Left lobe of liver (tissue), 2 donors: Measurements from ENCODE around the gene PITPNC1. TPM values are rescaled to one million over a fixed set of nuclear protein-coding genes. Genes with fewer than 3 reads are reported as not detected.
"Not testable (repeated sequence)": the region's sequence is repeated elsewhere in the genome, so short reads cannot be mapped to it uniquely, and the experiment has no call there.

ENCODE experiments used
- ATAC-seq: fragments of 200-7000 bp; cut with Tn5 transposase; one replicate; pipeline ENCODE4 v1.9.1; 2020; ENCODE audit warnings: mild to moderate bottlenecking, moderate library complexity
- DNase-seq: peaks from one replicate; pipeline ENCODE4 v3.0.0-alpha.2; 2020; ENCODE audit warnings: low spot score
- total RNA-seq: library from RNA; stranded (reverse); gene quantifications from one replicate; pipeline ENCODE4 v1.2.1, GENCODE V29; 2021
- donor health status: DM: no; HTN: no; CAD: no; lungs with moderate emphysema.
- donor health status: DM: no; HTN: yes; CAD: no.

Gene PITPNC1
- total RNA-seq, 1 donor from 2014 or later: 13.1 TPM

DNA sequence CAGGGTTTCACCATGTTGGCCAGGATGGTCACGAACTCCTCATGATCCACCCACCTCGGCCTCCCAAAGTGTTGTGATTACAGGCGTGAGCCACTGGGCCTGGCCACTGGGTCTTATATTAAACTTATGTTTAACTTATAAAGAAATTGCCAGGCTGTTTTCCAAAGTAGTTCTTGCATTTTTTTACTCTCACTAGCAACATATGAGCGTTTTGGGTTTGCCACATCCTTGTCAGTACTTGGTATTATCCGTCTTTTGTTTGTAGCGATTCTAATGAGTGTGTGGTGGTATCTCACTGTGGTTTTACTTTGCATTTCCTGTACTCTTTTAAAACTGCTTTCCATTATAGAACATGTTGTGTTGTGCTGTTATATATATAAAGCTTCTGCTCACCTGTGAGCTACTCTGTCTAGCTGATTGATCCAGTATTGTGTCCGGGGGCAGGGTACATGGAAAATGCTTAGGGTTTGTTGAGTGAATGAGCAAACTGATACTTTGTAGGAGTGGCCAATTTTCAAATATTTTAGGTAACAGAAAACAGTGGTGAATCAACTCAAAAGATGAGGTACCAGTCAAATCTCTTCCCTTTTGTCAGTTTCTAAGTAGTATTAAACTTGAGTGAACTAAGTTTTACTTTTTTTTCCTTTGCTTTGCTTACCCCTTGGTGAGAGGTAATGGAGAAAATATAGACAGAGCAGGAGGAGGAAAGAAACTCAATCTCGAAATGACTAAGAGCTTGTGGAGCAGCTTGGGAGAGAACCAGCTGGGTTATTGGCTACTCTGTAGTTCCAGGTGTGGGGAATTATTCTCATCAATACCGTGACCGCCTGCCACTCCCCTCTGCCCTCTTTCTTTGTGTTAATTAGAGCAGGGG, 75.8 kb downstream of the PITPNC1 start:
- ATAC-seq: no peak
- peak; percentile 19 for DNase-seq

DNA sequence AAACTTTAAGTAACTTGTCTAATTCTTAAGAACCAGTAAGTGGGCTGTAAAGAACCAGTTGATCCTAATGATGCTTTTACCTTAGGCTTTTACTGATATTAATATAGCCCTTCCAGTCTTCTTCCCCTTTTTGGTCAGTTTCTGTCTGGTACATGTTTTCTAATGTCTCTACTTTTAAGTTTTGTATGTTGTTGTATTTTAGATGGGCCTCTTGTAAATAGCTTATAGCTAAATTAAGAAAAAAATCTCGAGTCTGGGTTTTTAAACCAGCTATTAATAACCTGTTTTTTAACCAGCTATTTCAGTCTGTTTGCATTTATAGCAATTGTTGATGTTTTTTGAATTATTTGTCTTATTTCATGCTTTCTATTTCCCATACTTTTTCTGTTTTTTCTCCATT, 79.0 kb downstream of the PITPNC1 start:
- ATAC-seq: no peak
- DNase-seq: no peak

DNA sequence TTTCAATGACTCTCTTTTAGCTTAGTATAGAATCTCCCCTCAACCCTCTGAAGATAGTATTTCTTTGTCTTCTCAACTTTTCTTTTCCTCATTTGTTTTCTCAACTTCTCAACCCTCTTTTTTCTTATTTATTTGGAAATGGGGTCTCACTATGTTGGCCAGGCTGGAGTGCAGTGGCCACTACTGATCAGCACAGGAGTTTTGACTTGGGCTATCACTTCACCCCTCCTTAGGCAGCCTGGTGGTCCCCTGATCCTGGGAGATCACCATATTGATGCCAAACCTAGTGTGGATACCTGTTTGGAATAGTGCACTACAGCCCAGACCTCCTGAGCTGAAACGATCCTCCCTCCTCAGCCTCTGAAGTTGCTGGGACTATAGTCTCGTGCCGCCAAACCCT, 79.8 kb downstream of the PITPNC1 start:
- ATAC-seq: no peak
- no peak for DNase-seq

DNA sequence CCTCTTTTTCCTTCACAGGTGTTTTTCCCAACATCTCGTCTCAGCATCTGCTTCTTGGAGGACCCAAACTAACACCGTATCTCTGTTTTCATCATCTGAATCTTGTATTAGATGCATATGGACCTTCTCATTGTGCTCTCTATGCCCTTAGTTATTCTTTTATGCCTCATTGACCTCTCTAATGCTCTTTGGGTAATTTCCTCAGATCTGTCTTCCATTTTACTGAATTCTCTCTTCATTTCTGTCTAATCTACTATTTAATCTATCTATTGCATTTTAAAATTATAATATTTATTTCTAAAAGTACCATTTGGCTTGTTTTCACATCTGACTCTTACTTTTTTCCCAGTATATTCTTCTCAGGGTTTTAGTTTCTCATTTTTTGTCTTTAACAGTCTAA, 81.1 kb downstream of the PITPNC1 start:
- DNase-seq: no peak
- no peak for ATAC-seq

DNA sequence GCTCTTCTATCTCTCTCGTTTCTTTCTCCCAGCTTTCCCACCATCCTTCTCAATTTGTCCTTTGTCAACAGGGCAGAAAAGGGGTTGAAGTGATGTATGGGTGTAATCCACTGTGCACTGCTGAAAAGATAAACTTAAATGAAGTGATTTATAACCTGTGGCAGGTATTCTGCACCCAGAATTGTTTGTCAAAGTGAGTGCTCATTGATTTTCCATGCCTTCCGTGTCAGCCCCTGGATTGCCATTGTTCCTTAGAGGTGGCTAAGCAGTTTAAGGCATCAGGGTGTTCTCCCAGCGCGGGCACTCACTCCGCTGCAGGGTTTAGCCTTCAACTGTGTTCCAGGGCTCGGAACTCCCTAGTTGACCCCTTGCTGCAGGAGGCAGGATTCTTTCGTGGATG, 82.9 kb downstream of the PITPNC1 start:
- ATAC-seq (no peak), DNase-seq (no peak)

DNA sequence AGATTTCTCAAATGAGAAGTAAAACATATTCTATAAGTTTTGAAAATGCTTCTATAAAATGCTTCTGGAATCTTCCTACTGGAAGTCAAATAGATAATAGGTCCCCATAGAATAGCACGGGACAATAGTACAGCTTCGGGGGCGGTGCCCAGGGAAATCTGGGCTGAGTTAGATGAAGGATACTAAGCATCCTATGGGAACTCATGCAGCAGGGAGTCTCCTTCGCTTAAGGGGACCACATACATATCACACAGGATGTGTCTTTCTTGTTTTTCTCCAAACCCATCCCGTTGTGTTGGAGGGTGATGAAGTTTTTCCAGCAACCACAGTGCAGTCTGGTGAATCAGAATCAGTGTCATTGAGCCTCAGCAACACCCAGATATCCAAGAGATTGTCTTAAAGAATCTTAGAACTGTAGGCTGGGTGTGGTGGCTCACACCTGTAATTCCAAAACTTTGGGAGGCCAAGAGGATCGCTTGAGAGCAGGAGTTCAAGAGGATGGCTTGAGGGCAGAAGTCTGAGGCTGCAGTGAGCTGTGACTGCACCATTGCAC, 84.2 kb downstream of the PITPNC1 start:
- DNase-seq: no peak
- no peak for ATAC-seq

DNA sequence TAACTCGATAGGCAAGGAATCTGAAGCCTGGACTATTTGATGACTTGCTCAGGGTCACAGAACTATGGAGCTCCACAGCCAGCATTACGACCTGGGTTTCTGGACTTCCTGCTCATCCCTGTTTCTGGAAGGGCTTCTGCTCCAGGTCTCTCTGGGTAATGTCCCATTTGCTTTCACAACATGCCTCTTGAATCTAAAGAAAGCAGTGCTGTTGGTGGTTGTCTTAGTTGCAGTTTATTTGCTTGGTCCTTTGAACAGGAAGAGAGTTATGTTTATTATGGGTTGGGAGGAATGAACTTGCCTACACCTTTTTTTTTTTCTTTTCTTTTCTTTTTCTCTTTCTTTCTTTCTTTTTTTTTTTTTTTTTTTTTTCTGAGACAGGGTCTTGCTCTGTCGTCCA, 84.8 kb downstream of the PITPNC1 start:
- DNase-seq (no peak), ATAC-seq (no peak)

DNA sequence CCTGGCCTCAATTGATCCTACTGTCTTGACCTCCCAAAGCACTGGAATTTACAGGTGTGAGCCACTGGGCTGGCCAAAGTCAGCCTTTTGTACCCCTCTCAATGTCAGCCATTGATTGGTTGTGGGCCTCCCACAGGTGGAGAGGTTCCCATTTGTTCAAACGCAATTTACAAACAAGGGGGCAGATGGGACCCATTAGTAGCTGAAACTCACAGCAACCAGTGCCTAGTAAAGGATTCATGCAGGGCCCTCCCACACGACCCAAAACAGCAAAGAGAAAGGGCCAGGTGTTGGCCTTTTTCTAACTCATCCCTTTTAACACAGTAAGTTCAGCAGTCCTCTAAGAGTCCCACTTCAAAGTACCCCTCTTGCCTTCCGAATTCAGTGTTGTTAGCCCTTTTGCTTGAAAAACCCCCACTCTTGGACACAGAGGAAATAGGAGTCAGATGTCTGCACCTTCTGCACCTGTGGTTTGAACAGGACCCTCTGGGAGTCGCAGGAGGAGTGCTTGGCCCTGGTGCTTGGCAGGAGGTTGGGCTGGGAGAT, 89.2 kb downstream of the PITPNC1 start:
- no peak for ATAC-seq
- no peak for DNase-seq

DNA sequence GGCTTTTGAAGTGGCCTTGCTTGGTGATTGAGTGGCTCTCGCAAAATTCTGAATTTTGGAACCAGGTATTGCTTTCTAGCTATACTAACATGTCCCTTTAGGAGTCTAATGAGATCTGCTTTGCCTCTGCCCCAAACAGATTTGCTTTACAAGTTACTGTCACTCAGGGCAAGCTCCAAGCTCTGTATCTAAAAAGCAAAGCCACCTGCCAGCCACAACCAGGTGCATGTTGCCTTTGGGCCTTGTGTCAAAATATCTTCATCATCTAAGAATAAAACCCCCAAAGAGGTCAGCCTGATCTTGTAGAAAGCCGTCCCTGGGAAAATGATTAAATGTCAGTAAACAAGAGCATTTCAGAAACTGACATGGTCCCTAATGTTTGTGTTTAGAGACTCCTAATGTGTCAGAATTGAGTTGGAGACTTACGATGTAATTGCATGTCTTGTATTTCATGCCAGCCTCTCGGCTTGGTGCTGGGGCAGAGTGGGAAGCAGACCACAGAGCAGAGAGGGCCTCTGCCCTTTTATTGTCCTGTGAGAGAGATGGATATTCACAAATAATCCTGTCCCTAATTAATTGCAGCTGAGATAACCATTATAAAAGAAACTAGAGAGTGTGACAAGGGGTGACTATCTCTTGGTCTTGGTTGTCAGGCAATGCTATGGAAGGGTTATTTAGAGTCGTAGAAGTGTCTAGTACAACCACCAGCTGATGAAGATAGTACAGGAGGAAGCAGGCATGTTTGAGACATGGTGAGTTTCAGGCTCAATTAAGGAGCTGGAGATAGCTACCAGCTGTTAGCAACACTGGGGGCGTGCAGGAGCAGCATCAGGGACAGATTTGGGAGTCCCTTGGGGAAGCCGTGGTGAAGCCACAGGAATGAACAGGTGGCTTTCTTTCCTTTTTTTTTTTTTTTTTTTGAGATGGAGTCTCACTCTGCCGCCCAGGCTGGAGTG, 90.7 kb downstream of the PITPNC1 start:
- DNase-seq (no peak), ATAC-seq (no peak)

DNA sequence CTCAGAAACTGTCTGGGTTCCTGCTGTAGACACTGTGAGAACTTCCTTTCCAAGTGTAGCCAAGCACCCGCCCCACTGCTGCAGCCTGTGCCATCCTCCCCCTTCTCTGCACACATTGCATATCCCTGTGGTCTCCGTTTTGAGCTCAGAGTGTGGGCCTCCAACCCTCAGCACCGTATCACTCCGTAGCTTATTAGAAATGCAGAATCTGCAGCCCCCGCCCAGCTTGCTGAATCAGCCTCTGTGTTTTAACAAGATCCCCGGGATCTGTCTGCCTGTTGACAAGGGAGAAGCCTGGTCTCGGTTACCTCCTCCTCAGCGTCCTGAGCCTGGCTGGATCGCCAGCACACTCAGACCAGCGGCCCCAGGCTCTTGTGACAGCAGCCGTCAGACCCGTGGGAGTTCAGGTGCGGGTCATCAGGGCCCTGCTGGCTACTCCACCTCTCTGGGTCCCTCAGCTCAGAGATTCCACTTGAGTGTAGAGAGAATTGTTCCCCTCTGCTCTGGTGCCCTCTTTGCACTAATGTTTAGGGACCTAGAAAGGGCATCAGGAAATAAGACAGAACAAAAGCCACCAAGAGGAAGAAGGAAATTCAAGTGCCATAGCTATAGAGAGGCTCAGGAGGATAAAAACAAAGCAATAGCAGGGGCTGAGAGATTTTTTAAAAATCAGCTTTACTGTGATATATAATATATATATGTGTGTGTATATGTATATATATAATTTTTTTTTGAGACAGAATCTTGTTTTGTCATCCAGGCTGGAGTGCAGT, 92.3 kb downstream of the PITPNC1 start:
- ATAC-seq (peak; percentile 36), DNase-seq (no peak)

DNA sequence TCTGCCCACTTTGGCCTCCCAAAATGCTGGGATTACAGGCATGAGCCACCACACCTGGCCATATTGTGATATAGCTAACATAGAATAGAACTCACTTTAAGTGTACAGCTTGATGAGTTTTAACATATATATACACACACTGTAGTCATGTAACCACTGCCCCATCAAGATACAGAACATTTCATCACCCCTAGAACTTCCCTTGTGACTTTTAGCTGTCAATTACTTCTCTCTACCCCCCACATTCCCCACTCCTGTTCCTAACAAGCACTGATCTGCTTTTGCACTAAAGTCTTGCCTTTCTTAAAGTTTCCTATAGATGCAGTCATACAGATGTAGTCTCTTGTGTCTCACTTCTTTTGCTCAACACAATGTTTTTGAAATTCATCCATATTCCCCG, 93.1 kb downstream of the PITPNC1 start:
- DNase-seq (no peak), ATAC-seq (no peak)

DNA sequence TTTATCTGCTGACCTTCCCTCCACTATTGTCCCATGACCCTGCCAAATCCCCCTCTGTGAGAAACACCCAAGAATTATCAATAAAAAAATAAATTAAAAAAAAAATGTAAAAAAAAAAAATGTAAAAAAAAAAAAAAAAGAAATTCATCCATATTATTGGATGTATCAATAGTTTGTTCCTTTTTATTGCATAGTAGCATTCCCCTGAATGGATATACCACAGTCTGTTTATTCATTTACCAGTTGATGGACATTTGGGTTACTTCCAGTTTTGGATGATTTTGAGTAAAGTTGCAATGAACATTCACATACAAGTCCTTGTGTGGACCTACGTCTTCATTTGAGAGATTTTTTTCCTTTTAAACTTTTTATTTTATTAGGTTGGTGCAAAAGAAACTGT, 94.0 kb downstream of the PITPNC1 start:
- DNase-seq (no peak), ATAC-seq (no peak)

DNA sequence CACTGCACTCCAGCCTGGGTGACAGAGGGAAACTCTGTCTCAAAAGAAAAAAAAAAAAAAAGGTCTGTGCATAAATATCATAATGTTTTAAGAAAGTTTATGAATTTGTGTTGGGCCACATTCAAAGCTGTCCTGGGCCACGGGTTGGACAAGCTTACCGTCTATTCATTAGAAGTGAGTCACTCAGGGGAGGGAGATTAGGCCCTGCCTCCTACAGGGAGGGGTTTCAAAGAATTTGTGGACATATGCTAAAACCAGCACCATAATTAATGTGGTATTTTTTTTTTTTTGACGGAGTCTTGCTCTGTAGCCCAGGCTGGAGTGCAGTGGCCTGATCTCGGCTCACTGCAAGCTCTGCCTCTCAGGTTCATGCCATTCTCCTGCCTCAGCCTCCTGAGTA, 95.5 kb downstream of the PITPNC1 start:
- DNase-seq, ATAC-seq: not testable (repeated sequence)

DNA sequence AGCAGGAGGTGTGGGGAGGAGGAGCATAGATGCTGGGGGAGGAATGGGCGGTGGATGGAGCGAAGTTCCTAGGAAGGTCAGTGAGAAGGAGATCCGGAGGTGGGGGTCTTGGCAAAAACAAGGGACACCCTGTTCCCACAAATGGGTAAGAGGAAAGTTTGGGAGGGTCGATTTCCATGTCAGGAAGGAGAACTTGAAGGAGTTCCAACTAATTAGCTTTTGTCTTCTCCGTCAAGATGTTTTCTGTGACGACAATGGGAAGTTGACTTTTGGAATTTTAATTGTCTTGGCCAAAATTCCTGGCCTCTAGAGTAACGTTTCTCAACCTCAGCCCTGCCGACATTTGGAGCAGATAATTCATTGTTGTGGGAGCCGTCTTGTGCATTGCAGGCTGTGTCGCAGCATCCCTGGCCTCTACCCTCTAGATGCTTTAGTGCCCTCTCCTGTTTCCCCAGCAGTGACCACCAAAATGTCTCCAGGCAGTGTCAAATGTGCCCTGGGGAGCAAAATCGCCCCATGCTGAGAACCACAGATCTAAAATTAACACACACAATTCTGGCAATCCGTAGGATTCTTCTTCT, 97.1 kb downstream of the PITPNC1 start:
- ATAC-seq: peak; percentile 23

DNA sequence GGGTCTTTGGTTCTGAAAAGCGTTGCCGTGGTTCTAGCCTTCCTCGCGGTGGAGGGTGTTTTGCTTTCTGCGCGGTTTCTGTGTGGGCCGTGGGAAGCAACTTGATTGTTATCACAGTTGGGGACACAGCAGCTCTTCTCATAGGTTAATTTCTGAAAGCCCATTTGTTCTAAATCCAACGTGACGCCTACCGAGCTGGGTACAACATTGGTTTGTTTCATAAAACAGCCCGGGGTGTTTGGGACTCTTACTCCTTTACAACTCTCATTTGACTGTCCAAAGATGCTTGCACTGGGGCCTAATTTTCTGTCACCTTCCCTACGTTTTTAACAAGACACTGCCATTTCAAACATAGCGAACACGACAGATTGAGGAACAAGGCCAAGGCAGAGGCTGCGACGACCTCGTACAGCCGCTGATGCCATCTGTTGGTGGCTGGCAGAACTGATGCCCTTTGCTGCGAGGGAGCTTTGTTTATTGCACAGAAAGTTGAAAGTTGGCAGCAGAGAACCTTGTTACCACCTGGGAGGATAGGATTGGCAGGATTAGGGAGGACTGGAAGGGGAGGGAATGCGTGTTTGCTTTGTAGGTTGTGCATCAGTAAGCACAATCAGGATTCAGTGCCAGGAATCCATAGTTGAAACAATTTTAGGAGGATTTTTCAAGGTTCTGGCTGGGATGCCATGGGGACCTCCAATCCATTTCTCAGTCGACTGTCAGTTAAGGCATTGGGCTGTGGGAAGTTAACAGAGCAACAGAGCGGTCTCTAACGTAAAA, 98.3 kb downstream of the PITPNC1 start:
- DNase-seq (peak; percentile 84), ATAC-seq (peak; percentile 99)

More for the DNA sequence above, 97.1 kb downstream of the PITPNC1 start:
- no peak for DNase-seq

DNA sequence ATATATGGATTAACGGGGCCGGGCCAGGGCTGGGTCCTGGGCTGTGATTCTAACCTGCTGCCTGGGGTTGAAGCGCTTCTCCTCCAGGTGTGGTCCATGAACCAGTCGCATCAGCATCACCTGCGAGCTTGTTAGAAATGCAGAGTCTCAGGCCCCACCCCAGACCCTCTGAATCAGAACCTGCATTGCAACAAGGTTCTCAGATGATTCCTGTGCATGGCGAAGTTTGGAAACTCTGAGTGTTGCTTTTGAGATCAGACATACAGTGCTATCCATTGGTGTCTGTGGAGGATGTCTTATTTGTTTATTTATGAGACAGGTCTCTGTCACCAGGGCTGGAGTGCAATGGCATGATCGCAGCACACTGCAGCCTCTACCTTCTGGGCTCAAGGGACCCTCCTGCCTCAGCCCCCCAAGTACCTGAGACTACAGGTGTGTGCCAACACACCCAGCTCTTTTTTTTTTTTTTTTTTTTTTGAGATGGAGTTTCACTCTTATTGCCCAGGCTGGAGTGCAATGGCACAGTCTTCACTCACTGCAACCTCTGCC, 99.8 kb downstream of the PITPNC1 start:
- DNase-seq (no peak), ATAC-seq (no peak)

DNA sequence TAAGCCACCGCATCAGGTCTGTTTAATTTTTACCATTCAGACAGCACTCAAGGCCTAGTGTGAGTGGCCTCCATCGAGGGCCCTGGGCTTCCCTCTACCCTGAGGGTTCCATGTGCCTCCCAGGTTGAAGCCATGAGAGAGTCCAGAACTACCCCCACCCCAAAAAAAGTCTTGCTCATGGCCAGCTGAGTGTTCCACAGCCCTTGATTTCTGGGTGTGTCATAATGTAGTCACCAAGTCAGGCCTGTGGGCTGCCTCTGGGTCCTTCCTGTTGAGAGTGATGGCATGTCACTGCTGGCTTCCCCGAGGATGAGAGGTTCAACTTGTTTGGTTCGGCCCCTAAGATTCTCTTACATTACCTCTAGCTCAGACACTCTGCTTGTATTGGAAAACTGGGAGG, 100.6 kb downstream of the PITPNC1 start:
- DNase-seq: no peak

DNA sequence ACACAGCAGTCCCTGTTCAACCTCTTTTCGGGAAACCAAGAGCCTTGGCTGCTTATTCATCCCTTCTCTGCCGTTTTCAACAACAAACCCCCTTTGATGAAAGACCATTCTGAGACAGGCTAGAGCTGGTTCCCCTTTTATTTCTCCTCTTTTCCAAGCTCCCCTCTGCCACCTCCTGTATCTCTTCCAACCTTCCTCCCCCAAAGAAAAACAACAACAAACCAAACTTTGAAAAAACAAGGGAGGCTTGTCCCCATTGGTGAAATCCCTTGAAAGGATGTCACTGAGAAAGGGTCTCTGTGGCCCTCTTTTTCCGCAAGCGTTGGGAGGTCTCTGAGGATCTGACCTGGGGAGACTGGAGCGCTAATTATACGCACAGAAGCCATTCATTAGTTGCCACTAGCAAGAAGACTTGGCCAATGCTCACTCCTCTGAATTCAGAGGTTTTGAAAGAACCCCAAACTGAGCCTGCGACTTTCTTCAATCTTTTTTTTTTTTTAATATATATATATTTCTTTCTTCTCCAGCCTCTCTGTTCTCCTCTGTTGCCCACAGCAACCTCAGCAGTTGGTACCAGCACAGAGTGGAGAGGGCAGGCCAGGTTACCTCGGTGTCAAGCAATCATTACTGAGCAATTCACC, 101.4 kb downstream of the PITPNC1 start:
- DNase-seq (no peak), ATAC-seq (no peak)

More for the DNA sequence above, 100.6 kb downstream of the PITPNC1 start:
- no peak for ATAC-seq
